Measurements from ENCODE around the gene RAB3C.

DNA sequence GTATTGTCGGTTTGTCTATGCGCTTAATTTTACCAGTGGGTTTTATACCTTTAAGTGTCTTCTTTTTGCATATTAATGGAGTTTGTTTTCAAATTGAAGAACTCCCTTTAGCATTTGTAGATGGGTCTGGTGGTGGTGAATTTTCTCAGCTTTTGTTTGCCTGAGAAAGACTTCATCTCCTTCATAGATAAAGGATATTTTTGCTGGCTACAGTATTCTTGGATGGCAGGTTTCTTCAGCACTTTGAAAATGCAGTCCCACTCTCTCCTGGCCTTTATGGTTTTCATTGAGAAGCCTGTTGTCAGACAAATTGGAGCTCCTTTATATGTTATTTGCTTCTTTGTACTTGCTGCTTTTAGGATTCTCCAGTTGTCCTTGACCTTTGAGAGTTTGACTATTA lies 142.1 kb downstream of the RAB3C start:
- TF ChIP-seq, protein P1, sequence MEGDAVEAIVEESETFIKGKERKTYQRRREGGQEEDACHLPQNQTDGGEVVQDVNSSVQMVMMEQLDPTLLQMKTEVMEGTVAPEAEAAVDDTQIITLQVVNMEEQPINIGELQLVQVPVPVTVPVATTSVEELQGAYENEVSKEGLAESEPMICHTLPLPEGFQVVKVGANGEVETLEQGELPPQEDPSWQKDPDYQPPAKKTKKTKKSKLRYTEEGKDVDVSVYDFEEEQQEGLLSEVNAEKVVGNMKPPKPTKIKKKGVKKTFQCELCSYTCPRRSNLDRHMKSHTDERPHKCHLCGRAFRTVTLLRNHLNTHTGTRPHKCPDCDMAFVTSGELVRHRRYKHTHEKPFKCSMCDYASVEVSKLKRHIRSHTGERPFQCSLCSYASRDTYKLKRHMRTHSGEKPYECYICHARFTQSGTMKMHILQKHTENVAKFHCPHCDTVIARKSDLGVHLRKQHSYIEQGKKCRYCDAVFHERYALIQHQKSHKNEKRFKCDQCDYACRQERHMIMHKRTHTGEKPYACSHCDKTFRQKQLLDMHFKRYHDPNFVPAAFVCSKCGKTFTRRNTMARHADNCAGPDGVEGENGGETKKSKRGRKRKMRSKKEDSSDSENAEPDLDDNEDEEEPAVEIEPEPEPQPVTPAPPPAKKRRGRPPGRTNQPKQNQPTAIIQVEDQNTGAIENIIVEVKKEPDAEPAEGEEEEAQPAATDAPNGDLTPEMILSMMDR (IDR thresholded peaks at IDR 0.05 in 8 of 11, conservative IDR thresholded peaks at IDR 0.05 in 3 of 11): no peak
- TF ChIP-seq POLR2A (IDR thresholded peaks at IDR 0.05) (no peak), POLR2AphosphoS5 (IDR thresholded peaks at IDR 0.05) (no peak)

All from spleen (tissue), 7 donors.